ENCODE measurements around the gene TBX1. TPM values are rescaled to one million over a fixed set of nuclear protein-coding genes. Genes with fewer than 3 reads are reported as not detected.

The TBX1 gene
- total and polyA plus RNA-seq, 10 of the 15 experiments (the other 5 are each of a cell fraction or from before 2014, with no cell fraction given): not detected

- H3K27ac ChIP-seq (ENCODE audit: control insufficient read depth, insufficient read depth): no peak overlapping the region
- ChIA-PET SMC1A (ENCODE audit: uncharacterized antibody, unreplicated experiment) (no interaction called here), RAD21 (ENCODE audit: unreplicated experiment) (interaction anchor here (1.2 to 1.4 kb wide), 2 partner anchors 12 to 14 kb away, joined by 3 read pairs; no protein-coding TSS in a partner anchor), CTCF (no interaction called here), POLR2A (no interaction called here)
- WGBS (ENCODE audit: insufficient coverage, insufficient replicate concordance, low lambda C conversion rate, missing lambda C conversion rate): 28% methylated on average over 12 of the region's 13 CpGs
- H3K4me2 ChIP-seq (ENCODE audit: control insufficient read depth, insufficient read depth): no peak overlapping the region
- no peaks in the 10 kb centered on the region; a peak in 1 of 4 replicates for H3K27me3 ChIP-seq (replicated peaks in 1 of 2; ENCODE audit: control insufficient read depth in 2 of 2, insufficient read depth in 2 of 2, low read length in 1 of 2)
- intact Hi-C loops (cut with micrococcal nuclease; ENCODE audit: unreplicated experiment): no loop called here
- in situ Hi-C loops (cut with MboI): no loop called here
- ATAC-seq: no peak
- no peaks in the 10 kb centered on the region for H3K4me1 ChIP-seq (ENCODE audit: control insufficient read depth, insufficient read depth, low read length)
- no TSS peak for BruUV-seq (replicated peaks)
- no peaks in the 10 kb centered on the region for H3K36me3 ChIP-seq (ENCODE audit: control insufficient read depth in 2 of 2, insufficient read depth in 2 of 2, low read length in 1 of 2)
- no peak overlapping the region for H2AFZ ChIP-seq (ENCODE audit: control insufficient read depth, low read depth, low read length)
- H4K20me1 ChIP-seq (ENCODE audit: control insufficient read depth, insufficient read depth): no peaks in the 10 kb centered on the region
- DNase-seq (ENCODE audit: low read depth, low spot score): no peak
- no peaks in the 10 kb centered on the region for H3K79me2 ChIP-seq (ENCODE audit: control insufficient read depth, insufficient read depth, low read length)
- no peaks in the 10 kb centered on the region for H3K9me3 ChIP-seq (replicated peaks; ENCODE audit: control insufficient read depth, insufficient read depth, low read length)
- FAIRE-seq: no peak
- H3K9ac ChIP-seq (ENCODE audit: control insufficient read depth, insufficient read depth, low read length): no peak overlapping the region
- no peak for TF ChIP-seq YBX1 (IDR thresholded peaks at IDR 0.05)
- TF ChIP-seq SRF (IDR thresholded peaks at IDR 0.05; ENCODE audit: low read depth in 2 of 2, low read length in 2 of 2): no peak
- TF ChIP-seq, protein P1, sequence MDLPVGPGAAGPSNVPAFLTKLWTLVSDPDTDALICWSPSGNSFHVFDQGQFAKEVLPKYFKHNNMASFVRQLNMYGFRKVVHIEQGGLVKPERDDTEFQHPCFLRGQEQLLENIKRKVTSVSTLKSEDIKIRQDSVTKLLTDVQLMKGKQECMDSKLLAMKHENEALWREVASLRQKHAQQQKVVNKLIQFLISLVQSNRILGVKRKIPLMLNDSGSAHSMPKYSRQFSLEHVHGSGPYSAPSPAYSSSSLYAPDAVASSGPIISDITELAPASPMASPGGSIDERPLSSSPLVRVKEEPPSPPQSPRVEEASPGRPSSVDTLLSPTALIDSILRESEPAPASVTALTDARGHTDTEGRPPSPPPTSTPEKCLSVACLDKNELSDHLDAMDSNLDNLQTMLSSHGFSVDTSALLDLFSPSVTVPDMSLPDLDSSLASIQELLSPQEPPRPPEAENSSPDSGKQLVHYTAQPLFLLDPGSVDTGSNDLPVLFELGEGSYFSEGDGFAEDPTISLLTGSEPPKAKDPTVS (IDR thresholded peaks at IDR 0.05; ENCODE audit: low read depth, low read length): no peak
- TF ChIP-seq CEBPZ (IDR thresholded peaks at IDR 0.05; ENCODE audit: low read depth, low read length): no peak
- no peak for TF ChIP-seq ZBTB40 (IDR thresholded peaks at IDR 0.05; ENCODE audit: borderline replicate concordance)
- TF ChIP-seq, protein P2, sequence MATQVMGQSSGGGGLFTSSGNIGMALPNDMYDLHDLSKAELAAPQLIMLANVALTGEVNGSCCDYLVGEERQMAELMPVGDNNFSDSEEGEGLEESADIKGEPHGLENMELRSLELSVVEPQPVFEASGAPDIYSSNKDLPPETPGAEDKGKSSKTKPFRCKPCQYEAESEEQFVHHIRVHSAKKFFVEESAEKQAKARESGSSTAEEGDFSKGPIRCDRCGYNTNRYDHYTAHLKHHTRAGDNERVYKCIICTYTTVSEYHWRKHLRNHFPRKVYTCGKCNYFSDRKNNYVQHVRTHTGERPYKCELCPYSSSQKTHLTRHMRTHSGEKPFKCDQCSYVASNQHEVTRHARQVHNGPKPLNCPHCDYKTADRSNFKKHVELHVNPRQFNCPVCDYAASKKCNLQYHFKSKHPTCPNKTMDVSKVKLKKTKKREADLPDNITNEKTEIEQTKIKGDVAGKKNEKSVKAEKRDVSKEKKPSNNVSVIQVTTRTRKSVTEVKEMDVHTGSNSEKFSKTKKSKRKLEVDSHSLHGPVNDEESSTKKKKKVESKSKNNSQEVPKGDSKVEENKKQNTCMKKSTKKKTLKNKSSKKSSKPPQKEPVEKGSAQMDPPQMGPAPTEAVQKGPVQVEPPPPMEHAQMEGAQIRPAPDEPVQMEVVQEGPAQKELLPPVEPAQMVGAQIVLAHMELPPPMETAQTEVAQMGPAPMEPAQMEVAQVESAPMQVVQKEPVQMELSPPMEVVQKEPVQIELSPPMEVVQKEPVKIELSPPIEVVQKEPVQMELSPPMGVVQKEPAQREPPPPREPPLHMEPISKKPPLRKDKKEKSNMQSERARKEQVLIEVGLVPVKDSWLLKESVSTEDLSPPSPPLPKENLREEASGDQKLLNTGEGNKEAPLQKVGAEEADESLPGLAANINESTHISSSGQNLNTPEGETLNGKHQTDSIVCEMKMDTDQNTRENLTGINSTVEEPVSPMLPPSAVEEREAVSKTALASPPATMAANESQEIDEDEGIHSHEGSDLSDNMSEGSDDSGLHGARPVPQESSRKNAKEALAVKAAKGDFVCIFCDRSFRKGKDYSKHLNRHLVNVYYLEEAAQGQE (IDR thresholded peaks at IDR 0.05; ENCODE audit: low read depth, low read length): no peak
- no peak for TF ChIP-seq NR2C2 (IDR thresholded peaks at IDR 0.05; ENCODE audit: borderline replicate concordance, control insufficient read depth, insufficient read length, low read depth)
- no peak for TF ChIP-seq GABPA (IDR thresholded peaks at IDR 0.05; ENCODE audit: low read depth)
- TF ChIP-seq POU2F2 (IDR thresholded peaks at IDR 0.05; ENCODE audit: borderline replicate concordance, low read depth, low read length): no peak
- no peak overlapping the region for H3K4me3 ChIP-seq
These were observed 16.1 kb upstream of the TBX1 start for GRCh38 chr22:19744350-19745006.
